ENCODE results near the gene BTNL8.

DNA sequence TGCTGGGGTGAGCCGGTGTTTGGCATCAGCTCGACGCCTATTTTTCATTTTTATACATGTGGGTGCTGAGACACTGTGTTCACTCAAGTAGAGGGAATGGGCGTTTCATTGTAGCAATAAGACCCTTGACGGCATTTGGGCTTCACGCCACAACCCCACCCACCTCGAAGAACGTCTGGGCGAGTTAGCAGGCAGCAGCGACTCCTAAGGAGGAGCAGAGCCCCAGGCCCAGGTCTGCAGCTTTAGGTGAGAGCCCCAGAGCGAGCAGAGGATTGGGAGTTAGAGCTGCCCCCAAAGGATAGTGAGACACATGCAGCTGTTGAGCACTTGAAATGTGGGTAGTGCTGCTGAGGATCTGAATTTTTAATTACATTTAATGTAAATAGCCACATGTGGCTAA, 36.3 kb upstream of the BTNL8 start:
- TF ChIP-seq, protein P1, sequence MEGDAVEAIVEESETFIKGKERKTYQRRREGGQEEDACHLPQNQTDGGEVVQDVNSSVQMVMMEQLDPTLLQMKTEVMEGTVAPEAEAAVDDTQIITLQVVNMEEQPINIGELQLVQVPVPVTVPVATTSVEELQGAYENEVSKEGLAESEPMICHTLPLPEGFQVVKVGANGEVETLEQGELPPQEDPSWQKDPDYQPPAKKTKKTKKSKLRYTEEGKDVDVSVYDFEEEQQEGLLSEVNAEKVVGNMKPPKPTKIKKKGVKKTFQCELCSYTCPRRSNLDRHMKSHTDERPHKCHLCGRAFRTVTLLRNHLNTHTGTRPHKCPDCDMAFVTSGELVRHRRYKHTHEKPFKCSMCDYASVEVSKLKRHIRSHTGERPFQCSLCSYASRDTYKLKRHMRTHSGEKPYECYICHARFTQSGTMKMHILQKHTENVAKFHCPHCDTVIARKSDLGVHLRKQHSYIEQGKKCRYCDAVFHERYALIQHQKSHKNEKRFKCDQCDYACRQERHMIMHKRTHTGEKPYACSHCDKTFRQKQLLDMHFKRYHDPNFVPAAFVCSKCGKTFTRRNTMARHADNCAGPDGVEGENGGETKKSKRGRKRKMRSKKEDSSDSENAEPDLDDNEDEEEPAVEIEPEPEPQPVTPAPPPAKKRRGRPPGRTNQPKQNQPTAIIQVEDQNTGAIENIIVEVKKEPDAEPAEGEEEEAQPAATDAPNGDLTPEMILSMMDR (conservative IDR thresholded peaks at IDR 0.05; ENCODE audit: low read depth, low read length), result no peak
- TF ChIP-seq EZH2 (IDR thresholded peaks at IDR 0.05; ENCODE audit: low read length, unreplicated experiment) (no peak), EZH2phosphoT487 (IDR thresholded peaks at IDR 0.05; ENCODE audit: borderline replicate concordance, low read length) (no peak)

Data from PC-3 (cell line).